ENCODE results near the gene NCOR1. TPM values are rescaled to one million over a fixed set of nuclear protein-coding genes. Genes with fewer than 3 reads are reported as not detected.

NCOR1 gene
- total RNA-seq, 1 donor from 2014 or later = 104 TPM

- Mint-ChIP-seq H3K9me3 (ENCODE audit: unreplicated experiment) (no peaks in the 10 kb centered on the region), H3K36me3 (ENCODE audit: low read depth, unreplicated experiment) (peaks cover 41% of the 10 kb centered on the region), H3K27me3 (ENCODE audit: unreplicated experiment) (no peaks in the 10 kb centered on the region), H3K4me1 (ENCODE audit: unreplicated experiment) (no peaks in the 10 kb centered on the region), H3K27ac (ENCODE audit: unreplicated experiment) (no peak overlapping the region), H3K4me3 (ENCODE audit: unreplicated experiment) (no peak overlapping the region)
- no peak for TF ChIP-seq CTCF (IDR thresholded peaks at IDR 0.05; ENCODE audit: unreplicated experiment)
- no peak for DNase-seq (ENCODE audit: low spot score)
Observed at GRCh38 chr17:16101440-16101839, 113.9 kb downstream of the NCOR1 start.

GRCh38 chr17:16100737-16101400 lies 114.5 kb downstream of the NCOR1 start:
- TF ChIP-seq CTCF (IDR thresholded peaks at IDR 0.05; ENCODE audit: unreplicated experiment) = no peak
- Mint-ChIP-seq H3K4me3 (ENCODE audit: unreplicated experiment) (no peak overlapping the region), H3K9me3 (ENCODE audit: unreplicated experiment) (no peaks in the 10 kb centered on the region), H3K36me3 (ENCODE audit: low read depth, unreplicated experiment) (peaks cover 45% of the 10 kb centered on the region), H3K27me3 (ENCODE audit: unreplicated experiment) (no peaks in the 10 kb centered on the region), H3K4me1 (ENCODE audit: unreplicated experiment) (no peaks in the 10 kb centered on the region), H3K27ac (ENCODE audit: unreplicated experiment) (no peak overlapping the region)
- no peak for DNase-seq (ENCODE audit: low spot score)

- no peaks in the 10 kb centered on the region for H3K4me1 Mint-ChIP-seq (ENCODE audit: unreplicated experiment)
- no peak overlapping the region for H3K4me3 Mint-ChIP-seq (ENCODE audit: unreplicated experiment)
- H3K27ac Mint-ChIP-seq (ENCODE audit: unreplicated experiment) = no peak overlapping the region
- TF ChIP-seq CTCF (IDR thresholded peaks at IDR 0.05; ENCODE audit: unreplicated experiment) = no peak
- DNase-seq (ENCODE audit: low spot score) = no peak
- H3K27me3 Mint-ChIP-seq (ENCODE audit: unreplicated experiment) = no peaks in the 10 kb centered on the region
- H3K36me3 Mint-ChIP-seq (ENCODE audit: low read depth, unreplicated experiment) = peaks cover 34% of the 10 kb centered on the region
- no peaks in the 10 kb centered on the region for H3K9me3 Mint-ChIP-seq (ENCODE audit: unreplicated experiment)
Observed at GRCh38 chr17:16091773-16092172, 123.6 kb downstream of the NCOR1 start.

- peaks cover 6% of the 10 kb centered on the region for H3K4me1 Mint-ChIP-seq (ENCODE audit: unreplicated experiment)
- DNase-seq (ENCODE audit: low spot score) = no peak
- H3K27ac Mint-ChIP-seq (ENCODE audit: unreplicated experiment) = no peak overlapping the region
- no peak for TF ChIP-seq CTCF (IDR thresholded peaks at IDR 0.05; ENCODE audit: unreplicated experiment)
- H3K27me3 Mint-ChIP-seq (ENCODE audit: unreplicated experiment) = no peaks in the 10 kb centered on the region
- H3K4me3 Mint-ChIP-seq (ENCODE audit: unreplicated experiment) = no peak overlapping the region
- H3K9me3 Mint-ChIP-seq (ENCODE audit: unreplicated experiment) = no peaks in the 10 kb centered on the region
- H3K36me3 Mint-ChIP-seq (ENCODE audit: low read depth, unreplicated experiment) = peaks cover 23% of the 10 kb centered on the region
Observed at GRCh38 chr17:16086957-16087356, 128.4 kb downstream of the NCOR1 start.

GRCh38 chr17:16085066-16085699 lies 130.2 kb downstream of the NCOR1 start:
- H3K27ac Mint-ChIP-seq (ENCODE audit: unreplicated experiment) = no peak overlapping the region
- no peaks in the 10 kb centered on the region for H3K9me3 Mint-ChIP-seq (ENCODE audit: unreplicated experiment)

More at GRCh38 chr17:16085066-16085699, 130.2 kb downstream of the NCOR1 start:
- no peaks in the 10 kb centered on the region for H3K27me3 Mint-ChIP-seq (ENCODE audit: unreplicated experiment)
- peak overlapping the region; percentile 21 for H3K4me3 Mint-ChIP-seq (ENCODE audit: unreplicated experiment)
- peaks cover 25% of the 10 kb centered on the region for H3K36me3 Mint-ChIP-seq (ENCODE audit: low read depth, unreplicated experiment)
- DNase-seq (ENCODE audit: low spot score) = no peak
- no peak for TF ChIP-seq CTCF (IDR thresholded peaks at IDR 0.05; ENCODE audit: unreplicated experiment)
- H3K4me1 Mint-ChIP-seq (ENCODE audit: unreplicated experiment) = peaks cover 6% of the 10 kb centered on the region

Data from endothelial cell (in vitro differentiated cells).